ENCODE data around the gene C2CD5. TPM values are rescaled to one million over a fixed set of nuclear protein-coding genes. Genes with fewer than 3 reads are reported as not detected.
A peak's percentile ranks its signal among the peaks of the same experiment; 100 is the strongest.
"Not testable (repeated sequence)": the region's sequence is repeated elsewhere in the genome, so short reads cannot be mapped to it uniquely, and the experiment has no call there.

C2CD5 gene
- total RNA-seq, 1 donor from 2014 or later, result 32.8 TPM

- no peak for DNase-seq (ENCODE audit: low read depth)
Observed at GRCh38 chr12:22536971-22537544, 7.3 kb downstream of the C2CD5 start.

DNA sequence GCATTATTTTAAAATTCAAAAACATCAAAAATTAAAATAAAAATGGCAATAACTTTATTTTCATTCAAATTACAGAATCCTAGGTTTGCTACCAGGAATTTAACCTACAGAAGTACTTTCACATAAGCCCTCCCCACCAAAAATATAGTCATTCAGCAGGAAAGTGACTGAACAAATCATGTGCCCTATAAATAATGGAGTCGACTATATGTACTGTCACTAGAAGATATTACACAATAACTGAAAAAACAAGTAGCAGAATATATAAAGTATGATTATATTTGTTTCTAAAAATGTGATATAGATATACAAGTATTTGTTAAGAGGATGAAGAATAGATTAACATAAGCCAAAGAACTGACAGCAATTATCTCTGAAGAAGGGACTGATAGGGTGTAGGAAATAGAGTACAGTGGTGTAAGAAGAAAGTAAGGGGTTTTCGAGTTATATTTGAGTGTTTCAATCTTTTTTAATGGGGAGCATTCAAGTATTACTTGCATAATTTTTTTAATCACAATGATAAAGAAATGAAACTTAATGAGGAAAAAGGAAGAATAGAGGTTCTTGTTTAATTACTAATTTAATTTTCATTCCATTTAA, 7.9 kb downstream of the C2CD5 start:
- no peak for DNase-seq (ENCODE audit: low read depth)

- DNase-seq (ENCODE audit: low read depth), result no peak
Observed at GRCh38 chr12:22535478-22535877, 8.9 kb downstream of the C2CD5 start.

- no peak for DNase-seq (ENCODE audit: low read depth)
Observed at GRCh38 chr12:22535038-22535437, 9.3 kb downstream of the C2CD5 start.

GRCh38 chr12:22533155-22533554, 11.2 kb downstream of the C2CD5 start:
- no peak for DNase-seq (ENCODE audit: low read depth)

GRCh38 chr12:22532317-22532716, 12.0 kb downstream of the C2CD5 start:
- no peak for DNase-seq (ENCODE audit: low read depth)

DNA sequence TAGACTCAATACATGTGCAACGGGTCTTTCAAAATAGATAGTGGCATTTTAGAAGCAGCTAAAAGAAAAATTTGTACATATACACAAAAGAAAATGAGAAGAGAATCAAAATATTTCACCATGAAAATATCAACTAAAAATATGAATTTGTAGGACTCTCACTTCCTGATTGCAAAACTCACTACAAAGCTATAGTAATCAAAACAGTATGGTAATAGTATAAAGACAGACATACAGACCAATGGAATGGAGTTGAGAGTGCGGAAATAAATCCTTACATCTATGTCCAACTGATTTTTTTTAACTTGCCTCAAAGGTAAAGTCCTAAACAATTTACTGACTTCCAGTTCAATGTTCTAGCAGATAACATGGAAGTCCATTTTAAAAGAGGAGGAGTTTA, 13.1 kb downstream of the C2CD5 start:
- no peak for DNase-seq (ENCODE audit: low read depth)

DNA sequence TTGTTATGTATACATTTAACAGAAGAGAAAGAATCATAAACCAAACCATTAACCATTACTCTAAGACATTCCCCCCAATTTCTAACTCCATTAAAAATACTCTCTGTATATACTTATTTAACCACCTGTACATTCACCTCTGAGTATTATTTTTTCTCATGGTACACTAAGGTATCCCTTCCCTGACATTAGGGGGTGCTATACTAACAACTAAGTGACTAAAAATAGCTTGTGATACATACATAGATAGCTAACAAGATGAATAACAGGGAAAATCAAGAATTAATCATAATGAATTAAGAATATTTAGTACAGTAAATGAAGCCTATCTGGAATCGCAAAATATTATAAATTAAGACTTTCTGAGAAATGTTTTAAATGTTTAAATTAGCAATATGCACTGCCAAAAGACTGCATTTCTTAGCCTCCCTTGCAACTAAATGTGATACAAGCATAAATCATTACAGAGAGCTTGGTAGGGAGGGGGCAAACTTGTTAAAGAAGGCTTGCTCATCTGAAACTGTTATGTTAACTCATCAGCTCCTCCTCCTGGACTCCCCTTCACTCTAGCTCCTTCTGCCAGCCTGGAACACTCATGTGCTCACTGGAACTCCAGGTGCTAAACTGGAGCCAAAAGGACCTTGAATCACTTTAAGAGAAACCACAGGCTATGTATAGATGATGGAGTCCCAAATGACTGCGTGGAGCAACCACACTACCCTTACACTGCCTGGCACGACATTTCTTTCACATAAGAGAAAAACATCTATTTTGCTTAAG, 14.9 kb downstream of the C2CD5 start:
- DNase-seq (ENCODE audit: low read depth), result peak; percentile 75

DNA sequence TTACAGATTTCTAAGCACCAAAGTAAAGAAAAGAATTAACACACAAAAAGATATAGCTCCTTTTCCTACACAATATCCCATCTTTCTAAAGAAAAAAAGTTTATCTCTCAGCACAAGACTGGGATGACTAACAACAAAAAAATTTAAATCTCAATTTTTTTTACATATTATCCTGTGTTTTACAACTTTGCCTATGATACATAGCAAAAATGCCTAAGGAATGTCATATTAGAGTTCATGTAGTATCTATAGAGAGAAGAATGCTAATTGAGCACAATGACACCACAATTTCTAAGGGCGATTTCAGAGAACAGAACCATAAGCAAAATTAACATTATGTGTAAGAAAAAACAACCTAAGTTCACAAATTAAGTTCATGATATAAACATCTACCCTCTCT, 16.3 kb downstream of the C2CD5 start:
- DNase-seq (ENCODE audit: low read depth), result no peak

DNA sequence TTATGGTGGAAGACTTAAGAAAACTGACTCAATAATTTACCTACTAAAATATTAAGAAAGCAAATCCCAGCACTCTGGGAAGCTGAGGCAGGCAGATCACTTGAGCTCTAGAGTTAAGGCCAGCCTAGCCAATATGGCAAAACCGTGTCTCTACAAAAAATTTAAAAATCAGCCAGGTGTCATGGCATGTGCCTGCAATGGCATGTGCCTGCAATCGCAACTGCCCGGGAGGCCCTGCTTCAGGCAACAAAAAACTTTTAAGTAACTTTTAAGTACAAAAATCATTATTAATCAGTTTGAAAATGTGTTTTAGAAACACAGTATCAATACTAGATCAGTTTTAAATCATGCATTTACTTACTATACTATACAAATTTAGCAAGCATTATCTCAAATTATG, 17.5 kb downstream of the C2CD5 start:
- DNase-seq (ENCODE audit: low read depth), result no peak

GRCh38 chr12:22525426-22525825, 18.9 kb downstream of the C2CD5 start:
- no peak for DNase-seq (ENCODE audit: low read depth)

GRCh38 chr12:22518998-22519397, 25.3 kb downstream of the C2CD5 start:
- no peak for DNase-seq (ENCODE audit: low read depth)

GRCh38 chr12:22518060-22518719, 26.2 kb downstream of the C2CD5 start:
- peak; percentile 59 for DNase-seq (ENCODE audit: low read depth)

- no peak for DNase-seq (ENCODE audit: low read depth)
Observed at GRCh38 chr12:22514875-22515274, 29.5 kb downstream of the C2CD5 start.

- DNase-seq (ENCODE audit: low read depth), result no peak
Observed at GRCh38 chr12:22505826-22506225, 38.5 kb downstream of the C2CD5 start.

GRCh38 chr12:22500100-22500499, 44.2 kb downstream of the C2CD5 start:
- DNase-seq (ENCODE audit: low read depth), result no peak

DNA sequence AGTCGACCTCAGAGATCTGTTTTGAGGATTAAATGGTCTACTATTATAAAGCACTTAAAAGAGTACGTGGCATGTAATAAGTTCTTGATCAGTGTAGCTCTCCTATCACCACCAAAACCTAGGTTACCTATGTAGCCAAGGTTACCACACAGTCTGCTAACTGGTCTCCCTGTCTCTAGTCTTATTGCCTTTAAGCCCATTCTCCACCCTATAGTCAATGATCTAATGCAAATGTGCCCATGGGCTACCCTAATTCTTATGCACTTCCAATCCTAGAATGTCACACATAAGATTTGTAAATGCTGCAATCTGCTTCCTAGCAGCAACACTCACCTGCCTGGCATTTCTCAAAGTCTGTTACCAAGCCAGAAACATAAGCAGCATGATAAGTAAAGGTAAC, 44.9 kb downstream of the C2CD5 start:
- DNase-seq (ENCODE audit: low read depth), result no peak

DNA sequence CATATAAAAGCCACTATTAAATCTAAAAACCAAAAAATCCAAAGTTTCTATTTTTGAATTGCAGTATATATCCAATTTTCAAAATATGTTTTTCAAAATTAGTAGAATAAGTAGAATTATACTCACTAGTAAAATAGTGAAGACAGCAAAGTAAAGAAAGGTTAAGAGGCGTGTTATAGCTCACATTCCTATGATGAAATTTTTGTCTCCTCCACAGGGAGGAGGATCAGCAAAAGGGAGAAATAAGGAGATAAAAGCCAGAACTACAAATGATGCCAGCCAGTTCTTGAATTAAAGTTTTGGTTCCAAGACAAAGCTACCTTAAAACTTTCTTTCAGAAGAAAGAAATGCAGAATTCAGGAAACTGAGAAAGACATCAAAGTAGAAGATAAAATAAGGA, 50.0 kb downstream of the C2CD5 start:
- no peak for DNase-seq (ENCODE audit: low read depth)

DNA sequence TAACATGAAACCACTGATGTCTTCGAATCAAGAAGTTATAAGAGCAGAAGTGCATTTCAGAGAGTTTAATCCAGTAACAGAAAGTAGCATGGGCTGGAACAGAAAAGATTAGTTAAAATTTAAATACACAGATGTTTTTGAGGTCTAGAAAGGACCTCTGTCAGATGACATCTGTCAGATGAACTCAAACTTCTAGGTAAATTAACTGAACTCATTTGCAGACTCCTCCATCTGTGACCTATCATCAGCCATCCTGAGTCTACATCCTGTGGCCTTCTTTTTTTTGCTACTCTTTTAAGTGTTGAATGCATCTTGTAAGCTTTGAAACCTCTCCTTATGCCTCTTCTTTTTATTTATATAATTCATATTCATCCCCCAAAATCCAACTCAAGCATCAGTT, 53.3 kb downstream of the C2CD5 start:
- DNase-seq (ENCODE audit: low read depth), result no peak

DNA sequence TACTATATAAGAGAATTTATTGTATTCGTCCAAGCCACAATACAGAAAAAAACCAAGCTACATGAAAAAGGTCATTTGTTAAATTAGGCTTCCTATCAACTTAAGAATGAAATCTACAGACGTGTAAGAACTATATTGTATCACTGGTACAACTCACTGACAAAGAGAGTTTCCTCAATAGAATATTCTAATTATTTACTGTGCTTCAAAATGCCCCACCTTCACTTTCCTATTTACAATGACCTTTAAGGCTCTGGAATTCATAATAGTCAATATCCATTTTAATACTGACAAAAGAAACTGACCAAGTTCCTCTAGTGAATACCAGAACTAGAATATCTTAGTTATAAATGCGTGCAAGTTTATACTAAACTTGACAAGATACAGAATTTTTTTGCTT, 55.9 kb downstream of the C2CD5 start:
- DNase-seq (ENCODE audit: low read depth), result no peak

DNA sequence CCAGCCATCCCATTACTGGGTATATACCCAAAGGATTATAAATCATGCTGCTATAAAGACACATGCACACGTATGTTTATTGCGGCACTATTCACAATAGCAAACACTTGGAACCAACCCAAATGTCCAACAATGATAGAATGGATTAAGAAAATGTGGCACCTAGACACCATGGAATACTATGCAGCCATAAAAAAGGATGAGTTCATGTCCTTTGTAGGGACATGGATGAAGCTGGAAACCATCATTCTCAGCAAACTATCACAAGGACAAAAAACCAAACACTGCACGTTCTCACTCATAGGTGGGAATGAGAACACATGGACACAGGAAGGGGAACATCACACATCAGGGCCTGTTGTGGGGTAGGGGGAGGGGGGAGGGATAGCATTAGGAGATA, 56.7 kb downstream of the C2CD5 start:
- DNase-seq (ENCODE audit: low read depth), result not testable (repeated sequence)

DNA sequence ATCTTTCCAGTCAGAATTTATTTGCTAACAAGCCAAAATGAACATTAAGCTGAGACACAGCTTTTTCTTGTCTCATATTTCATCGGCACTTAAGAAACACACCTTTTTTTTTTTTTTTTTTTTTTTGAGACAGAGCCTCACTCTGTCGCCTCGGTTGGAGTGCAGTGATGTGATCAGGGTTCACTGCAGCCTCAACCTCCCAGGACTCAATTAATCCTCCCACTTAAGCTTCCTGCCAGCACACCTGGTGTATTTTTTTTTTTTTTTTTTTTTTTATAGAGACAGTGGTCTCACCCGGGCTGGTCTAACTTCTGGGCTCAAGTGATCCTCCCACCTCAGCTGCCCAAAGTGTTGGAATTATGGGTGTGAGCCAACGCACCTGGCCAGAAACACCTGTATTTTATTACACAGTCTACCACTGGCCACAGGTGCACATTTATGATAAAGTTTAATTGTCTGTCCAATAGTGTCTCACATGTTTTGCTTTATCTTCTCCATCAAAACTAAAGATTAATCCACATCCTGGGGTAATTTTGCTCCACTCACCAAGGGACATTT, 62.7 kb downstream of the C2CD5 start:
- no peak for DNase-seq (ENCODE audit: low read depth)

Measured in renal cortical epithelial cell (primary cell).